ENCODE data around the gene TSPAN15.
"Not testable (repeated sequence)": the region's sequence is repeated elsewhere in the genome, so short reads cannot be mapped to it uniquely, and the experiment has no call there.

The TSPAN15 gene

GRCh38 chr10:69503001-69503895 lies 52.0 kb downstream of the TSPAN15 start:
- DNase-seq (ENCODE audit: low spot score), result no peak

- no peak for DNase-seq (ENCODE audit: low spot score)
Measured at GRCh38 chr10:69503896-69504265, 52.6 kb downstream of the TSPAN15 start.

GRCh38 chr10:69504576-69505250 lies 53.4 kb downstream of the TSPAN15 start:
- DNase-seq (ENCODE audit: low spot score), result no peak

- no peak for DNase-seq (ENCODE audit: low spot score)
Measured at GRCh38 chr10:69505636-69506318, 54.5 kb downstream of the TSPAN15 start.

- no peak for DNase-seq (ENCODE audit: low spot score)
Measured at GRCh38 chr10:69506487-69506833, 55.2 kb downstream of the TSPAN15 start.

GRCh38 chr10:69506834-69507713 lies 55.8 kb downstream of the TSPAN15 start:
- DNase-seq (ENCODE audit: low spot score), result no peak

- DNase-seq (ENCODE audit: low spot score), result no peak
Measured at GRCh38 chr10:69508738-69509340, 57.6 kb downstream of the TSPAN15 start.

GRCh38 chr10:69512901-69513300 lies 61.6 kb downstream of the TSPAN15 start:
- no peak for DNase-seq (ENCODE audit: low spot score)

- no peak for DNase-seq (ENCODE audit: low spot score)
Measured at GRCh38 chr10:69513617-69514016, 62.4 kb downstream of the TSPAN15 start.

- no peak for DNase-seq (ENCODE audit: low spot score)
Measured at GRCh38 chr10:69515699-69516259, 64.5 kb downstream of the TSPAN15 start.

- DNase-seq (ENCODE audit: low spot score), result no peak
Measured at GRCh38 chr10:69516316-69516715, 65.1 kb downstream of the TSPAN15 start.

- DNase-seq (ENCODE audit: low spot score), result no peak
Measured at GRCh38 chr10:69516796-69517195, 65.5 kb downstream of the TSPAN15 start.

- no peak for DNase-seq (ENCODE audit: low spot score)
Measured at GRCh38 chr10:69517271-69517848, 66.1 kb downstream of the TSPAN15 start.

GRCh38 chr10:69527961-69528360 lies 76.7 kb downstream of the TSPAN15 start:
- DNase-seq (ENCODE audit: low spot score), result no peak

GRCh38 chr10:69533658-69534057 lies 82.4 kb downstream of the TSPAN15 start:
- no peak for DNase-seq (ENCODE audit: low spot score)

GRCh38 chr10:69536521-69536920 lies 85.3 kb downstream of the TSPAN15 start:
- DNase-seq (ENCODE audit: low spot score), result not testable (repeated sequence)

GRCh38 chr10:69537449-69537848 lies 86.2 kb downstream of the TSPAN15 start:
- no peak for DNase-seq (ENCODE audit: low spot score)

GRCh38 chr10:69538461-69538860 lies 87.2 kb downstream of the TSPAN15 start:
- DNase-seq (ENCODE audit: low spot score), result no peak

- DNase-seq (ENCODE audit: low spot score), result no peak
Measured at GRCh38 chr10:69541463-69541862, 90.2 kb downstream of the TSPAN15 start.

GRCh38 chr10:69549959-69550358 lies 98.7 kb downstream of the TSPAN15 start:
- DNase-seq (ENCODE audit: low spot score), result no peak

- DNase-seq (ENCODE audit: low spot score), result no peak
Measured at GRCh38 chr10:69552268-69552667, 101.0 kb downstream of the TSPAN15 start.

Measured in putamen (tissue), 1 donor.